ENCODE measurements around the gene GGCX. TPM values are rescaled to one million over a fixed set of nuclear protein-coding genes. Genes with fewer than 3 reads are reported as not detected.

The GGCX gene
- total and polyA plus RNA-seq, 9 of the 15 experiments (the other 6 are each of a cell fraction or from before 2014, with no cell fraction given): 14.4 to 47.1 (median 28.1) TPM

DNA sequence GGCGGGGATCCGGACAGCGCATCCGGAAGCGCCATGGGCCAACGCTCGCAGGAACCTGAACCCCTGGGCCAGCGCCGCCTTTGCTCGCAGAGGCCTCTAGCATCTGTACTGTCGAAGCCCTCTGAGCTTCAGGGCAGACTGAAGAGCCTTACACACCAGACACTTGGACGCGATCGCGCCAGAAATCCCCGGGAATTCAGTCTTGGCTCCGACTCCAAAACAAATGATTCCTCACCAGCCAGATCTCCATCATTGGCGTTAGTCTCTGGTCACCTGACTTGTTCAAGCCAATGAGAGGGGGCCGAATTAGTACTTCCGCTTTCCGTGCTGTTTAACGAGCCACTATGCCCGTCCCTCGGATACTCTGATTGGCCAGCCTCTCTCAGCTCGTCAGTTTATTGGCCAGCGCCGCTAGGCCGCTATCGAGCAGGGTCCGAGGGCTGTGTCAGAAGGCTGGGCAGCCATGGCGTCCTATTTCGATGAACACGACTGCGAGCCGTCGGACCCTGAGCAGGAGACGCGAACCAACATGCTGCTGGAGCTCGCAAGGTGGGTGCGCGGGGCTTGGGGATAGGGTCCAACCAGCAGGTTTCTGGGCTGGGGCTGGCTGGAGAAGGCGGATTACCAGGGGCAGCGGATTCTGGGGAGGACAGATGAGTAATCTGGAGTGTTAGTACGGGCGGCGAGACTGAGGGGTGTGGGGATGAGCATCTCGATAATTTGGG lies 34.2 kb upstream of the GGCX start, which contains the start of gene RNF181 (continued):
- TF ChIP-seq, protein P1, sequence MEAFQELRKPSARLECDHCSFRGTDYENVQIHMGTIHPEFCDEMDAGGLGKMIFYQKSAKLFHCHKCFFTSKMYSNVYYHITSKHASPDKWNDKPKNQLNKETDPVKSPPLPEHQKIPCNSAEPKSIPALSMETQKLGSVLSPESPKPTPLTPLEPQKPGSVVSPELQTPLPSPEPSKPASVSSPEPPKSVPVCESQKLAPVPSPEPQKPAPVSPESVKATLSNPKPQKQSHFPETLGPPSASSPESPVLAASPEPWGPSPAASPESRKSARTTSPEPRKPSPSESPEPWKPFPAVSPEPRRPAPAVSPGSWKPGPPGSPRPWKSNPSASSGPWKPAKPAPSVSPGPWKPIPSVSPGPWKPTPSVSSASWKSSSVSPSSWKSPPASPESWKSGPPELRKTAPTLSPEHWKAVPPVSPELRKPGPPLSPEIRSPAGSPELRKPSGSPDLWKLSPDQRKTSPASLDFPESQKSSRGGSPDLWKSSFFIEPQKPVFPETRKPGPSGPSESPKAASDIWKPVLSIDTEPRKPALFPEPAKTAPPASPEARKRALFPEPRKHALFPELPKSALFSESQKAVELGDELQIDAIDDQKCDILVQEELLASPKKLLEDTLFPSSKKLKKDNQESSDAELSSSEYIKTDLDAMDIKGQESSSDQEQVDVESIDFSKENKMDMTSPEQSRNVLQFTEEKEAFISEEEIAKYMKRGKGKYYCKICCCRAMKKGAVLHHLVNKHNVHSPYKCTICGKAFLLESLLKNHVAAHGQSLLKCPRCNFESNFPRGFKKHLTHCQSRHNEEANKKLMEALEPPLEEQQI (IDR thresholded peaks at IDR 0.05): no peak
- TF ChIP-seq CREB1 (IDR thresholded peaks at IDR 0.05): no peak; the same call in 1 of the 2 replicates
- TF ChIP-seq CREB1 (CRISPR knock-in tag; IDR thresholded peaks at IDR 0.05): peak; percentile 59
- no peak for TF ChIP-seq SOX6 (IDR thresholded peaks at IDR 0.05)
- TF ChIP-seq ZNF695 (CRISPR knock-in tag; IDR thresholded peaks at IDR 0.05): no peak
- no peak for TF ChIP-seq ZNF436 (CRISPR knock-in tag; IDR thresholded peaks at IDR 0.05)
- TF ChIP-seq, protein P2, sequence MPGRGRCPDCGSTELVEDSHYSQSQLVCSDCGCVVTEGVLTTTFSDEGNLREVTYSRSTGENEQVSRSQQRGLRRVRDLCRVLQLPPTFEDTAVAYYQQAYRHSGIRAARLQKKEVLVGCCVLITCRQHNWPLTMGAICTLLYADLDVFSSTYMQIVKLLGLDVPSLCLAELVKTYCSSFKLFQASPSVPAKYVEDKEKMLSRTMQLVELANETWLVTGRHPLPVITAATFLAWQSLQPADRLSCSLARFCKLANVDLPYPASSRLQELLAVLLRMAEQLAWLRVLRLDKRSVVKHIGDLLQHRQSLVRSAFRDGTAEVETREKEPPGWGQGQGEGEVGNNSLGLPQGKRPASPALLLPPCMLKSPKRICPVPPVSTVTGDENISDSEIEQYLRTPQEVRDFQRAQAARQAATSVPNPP (IDR thresholded peaks at IDR 0.05; ENCODE audit: borderline replicate concordance, insufficient read depth, insufficient read length): no peak
- TF ChIP-seq ZNF239 (CRISPR knock-in tag; IDR thresholded peaks at IDR 0.05): no peak
- TF ChIP-seq ZNF644 (tag; IDR thresholded peaks at IDR 0.05; ENCODE audit: low read depth): no peak
- TF ChIP-seq, protein P3, sequence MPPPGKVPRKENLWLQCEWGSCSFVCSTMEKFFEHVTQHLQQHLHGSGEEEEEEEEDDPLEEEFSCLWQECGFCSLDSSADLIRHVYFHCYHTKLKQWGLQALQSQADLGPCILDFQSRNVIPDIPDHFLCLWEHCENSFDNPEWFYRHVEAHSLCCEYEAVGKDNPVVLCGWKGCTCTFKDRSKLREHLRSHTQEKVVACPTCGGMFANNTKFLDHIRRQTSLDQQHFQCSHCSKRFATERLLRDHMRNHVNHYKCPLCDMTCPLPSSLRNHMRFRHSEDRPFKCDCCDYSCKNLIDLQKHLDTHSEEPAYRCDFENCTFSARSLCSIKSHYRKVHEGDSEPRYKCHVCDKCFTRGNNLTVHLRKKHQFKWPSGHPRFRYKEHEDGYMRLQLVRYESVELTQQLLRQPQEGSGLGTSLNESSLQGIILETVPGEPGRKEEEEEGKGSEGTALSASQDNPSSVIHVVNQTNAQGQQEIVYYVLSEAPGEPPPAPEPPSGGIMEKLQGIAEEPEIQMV (tag; conservative IDR thresholded peaks at IDR 0.05; ENCODE audit: low read depth): no peak
- TF ChIP-seq FOXA1 (IDR thresholded peaks at IDR 0.05; ENCODE audit: borderline replicate concordance): no peak
- no peak; the same call in 1 of the 2 replicates for TF ChIP-seq ZNF175 (CRISPR knock-in tag; IDR thresholded peaks at IDR 0.05; ENCODE audit: low read depth)
- no peak for TF ChIP-seq SMAD3 (CRISPR knock-in tag; conservative IDR thresholded peaks at IDR 0.05)
- TF ChIP-seq MCM3 (IDR thresholded peaks at IDR 0.05): no peak
- TF ChIP-seq PHTF2 (CRISPR knock-in tag; IDR thresholded peaks at IDR 0.05): no peak
- TF ChIP-seq ZNF583 (CRISPR knock-in tag; IDR thresholded peaks at IDR 0.05): 0 out of 2 replicates have a peak, but pooled peaks have one; percentile 22
- no peak for TF ChIP-seq ZNF445 (CRISPR knock-in tag; IDR thresholded peaks at IDR 0.05; ENCODE audit: low read depth)
- TF ChIP-seq, protein P4, sequence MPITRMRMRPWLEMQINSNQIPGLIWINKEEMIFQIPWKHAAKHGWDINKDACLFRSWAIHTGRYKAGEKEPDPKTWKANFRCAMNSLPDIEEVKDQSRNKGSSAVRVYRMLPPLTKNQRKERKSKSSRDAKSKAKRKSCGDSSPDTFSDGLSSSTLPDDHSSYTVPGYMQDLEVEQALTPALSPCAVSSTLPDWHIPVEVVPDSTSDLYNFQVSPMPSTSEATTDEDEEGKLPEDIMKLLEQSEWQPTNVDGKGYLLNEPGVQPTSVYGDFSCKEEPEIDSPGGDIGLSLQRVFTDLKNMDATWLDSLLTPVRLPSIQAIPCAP (CRISPR knock-in tag; IDR thresholded peaks at IDR 0.05; ENCODE audit: borderline replicate concordance): no peak
- no peak for TF ChIP-seq FOXK1 (CRISPR knock-in tag; IDR thresholded peaks at IDR 0.05; ENCODE audit: borderline replicate concordance)

Data from K562 (cell line).